CD14-positive monocyte (primary cell): Measurements from ENCODE around the gene OR11H6. TPM values are rescaled to one million over a fixed set of nuclear protein-coding genes. Genes with fewer than 3 reads are reported as not detected.
"Not testable (repeated sequence)": the region's sequence is repeated elsewhere in the genome, so short reads cannot be mapped to it uniquely, and the experiment has no call there.

Experiments used
- DNase-seq, 3 donors: peaks; one replicate each; pipeline ENCODE4 v3.0.0-alpha.2; 2011 to 2022
- H2AFZ ChIP-seq: 2 replicates; pipeline ENCODE4 v1.6.0; 2012; ENCODE audit warnings: mild to moderate bottlenecking, low read depth, low read length, inconsistent platforms; ENCODE audit not compliant: insufficient read depth, poor library complexity, severe bottlenecking
- H3K27ac ChIP-seq, 2 donors: 1 replicate in 1 of 2; 2 replicates in 1 of 2; pipeline ENCODE4 v1.5.1; 2012 to 2013; ENCODE audit warnings: low read length in 2 of 2, control low read depth in 1 of 2, inconsistent platforms in 1 of 2, low read depth in 1 of 2, mild to moderate bottlenecking in 1 of 2
- H3K27me3 ChIP-seq, 2 donors: one replicate each; pipeline versions ENCODE4 v1.6.0 to v1.6.1; 2011 to 2013; ENCODE audit warnings: low read length in 2 of 2; ENCODE audit not compliant: control insufficient read depth in 2 of 2, insufficient read depth in 2 of 2
- H3K36me3 ChIP-seq, 2 donors: replicated peaks in 1 of 2; 1 replicate in 1 of 2; 2 replicates in 1 of 2; pipeline versions ENCODE4 v1.5.1 to v1.6.1; 2012 to 2013; ENCODE audit warnings: low read length in 2 of 2, control low read depth in 1 of 2, inconsistent platforms in 1 of 2, mild to moderate bottlenecking in 1 of 2; ENCODE audit not compliant: insufficient read depth in 2 of 2, control insufficient read depth in 1 of 2
- H3K4me1 ChIP-seq, 2 donors: 1 replicate in 1 of 2; 2 replicates in 1 of 2; pipeline versions ENCODE4 v1.5.1 to v1.6.1; 2012 to 2013; ENCODE audit warnings: low read length in 2 of 2, control low read depth in 1 of 2, inconsistent platforms in 1 of 2, mild to moderate bottlenecking in 1 of 2, moderate library complexity in 1 of 2; ENCODE audit not compliant: insufficient read depth in 2 of 2, control insufficient read depth in 1 of 2
- H3K4me2 ChIP-seq: replicated peaks from 2 replicates; pipeline ENCODE3; 2012; ENCODE audit warnings: low read length, moderate library complexity, mild to moderate bottlenecking; ENCODE audit not compliant: poor library complexity, severe bottlenecking; ENCODE audit errors: extremely low read depth
- H3K4me3 ChIP-seq, 3 experiments: fragments of 200-600 bp in 1 of 3; sonication (generic) in 1 of 3; replicated peaks in 1 of 3; 1 replicate in 2 of 3; 2 replicates in 1 of 3; pipeline ENCODE4 v1.5.1; 2011 to 2013; ENCODE audit warnings: low read length in 3 of 3, mild to moderate bottlenecking in 3 of 3, control low read depth in 2 of 3, low read depth in 2 of 3, inconsistent platforms in 1 of 3, moderate library complexity in 1 of 3
- H3K79me2 ChIP-seq: 2 replicates; pipeline ENCODE4 v1.6.0; 2012; ENCODE audit warnings: mild to moderate bottlenecking, control low read depth, inconsistent platforms, low read length, moderate library complexity; ENCODE audit not compliant: insufficient read depth
- H3K9ac ChIP-seq: 2 replicates; pipeline ENCODE4 v1.6.0; 2017; ENCODE audit warnings: low read length, mild to moderate bottlenecking; ENCODE audit not compliant: insufficient read depth, poor library complexity, severe bottlenecking
- H3K9me3 ChIP-seq, 2 donors: replicated peaks in 1 of 2; 1 replicate in 1 of 2; 2 replicates in 1 of 2; pipeline versions ENCODE4 v1.5.1 to v1.6.1; 2012 to 2013; ENCODE audit warnings: low read length in 2 of 2, control low read depth in 1 of 2; ENCODE audit not compliant: control insufficient read depth in 1 of 2, insufficient read depth in 1 of 2
- H4K20me1 ChIP-seq: 2 replicates; pipeline ENCODE4 v1.6.0; 2012; ENCODE audit warnings: mild to moderate bottlenecking, low read length, control low read depth, moderate library complexity; ENCODE audit not compliant: insufficient read depth
- H3K27ac Mint-ChIP-seq, 7 donors: one replicate each; pipeline ENCODE4 v1.8.0; 2020; ENCODE audit warnings: mild to moderate bottlenecking in 7 of 7, mixed read lengths in 7 of 7, moderate library complexity in 6 of 7, inconsistent platforms in 2 of 7
- H3K27me3 Mint-ChIP-seq, 3 donors: one replicate each; pipeline ENCODE4 v1.8.0; 2021 to 2022; ENCODE audit warnings: low read depth in 3 of 3, mild to moderate bottlenecking in 3 of 3, mixed read lengths in 3 of 3, moderate library complexity in 3 of 3, inconsistent platforms in 1 of 3
- H3K36me3 Mint-ChIP-seq, 2 donors: one replicate each; pipeline ENCODE4 v1.8.0; 2020; ENCODE audit warnings: mixed read lengths in 2 of 2, inconsistent platforms in 1 of 2, mild to moderate bottlenecking in 1 of 2
- H3K4me1 Mint-ChIP-seq: one replicate; pipeline ENCODE4 v1.8.0; 2020; ENCODE audit warnings: mild to moderate bottlenecking, mixed read lengths
- H3K4me3 Mint-ChIP-seq, 2 donors: one replicate each; pipeline ENCODE4 v1.8.0; 2020; ENCODE audit warnings: mild to moderate bottlenecking in 2 of 2, mixed read lengths in 2 of 2, moderate library complexity in 1 of 2
- H3K9me3 Mint-ChIP-seq, 7 donors: one replicate each; pipeline ENCODE4 v1.8.0; 2020 to 2022; ENCODE audit warnings: mixed read lengths in 7 of 7, mild to moderate bottlenecking in 6 of 7, moderate library complexity in 6 of 7, inconsistent platforms in 2 of 7
- CTCF ChIP-seq: fragments of 200-600 bp; IDR thresholded peaks from one replicate; pipeline ENCODE4 v1.8.0; 2022; ENCODE audit warnings: antibody characterized with exemption, mild to moderate bottlenecking
- WGBS: methylation state at CpG from one replicate; pipeline ENCODE4 v1.1.5; 2013; ENCODE audit warnings: missing lambda C conversion rate; ENCODE audit not compliant: insufficient coverage; 5-methylcytosine and 5-hydroxymethylcytosine counted together
- intact Hi-C, 2 donors: fragments of 100-400 bp; cut with micrococcal nuclease; formaldehyde crosslinking; loops; one replicate each; pipeline versions ENCODE4 v1.15.0 to v1.15.1; 2023
- polyA plus RNA-seq, 3 donors: library from polyadenylated mRNA; depleted of rRNA in 1 of 3; unstranded in 2 of 3; stranded (reverse) in 1 of 3; fragments of 300-500 nt in 2 of 3; fragments of >200 nt in 1 of 3; fragmentation: Illumina TruSeq in 2 of 3; gene quantifications; 1 replicate in 2 of 3; 2 replicates in 1 of 3; pipeline ENCODE4 v1.2.3, GENCODE V29; 2012 to 2021

Gene OR11H6
- polyA plus RNA-seq, 3 donors = not detected

- Histone ChIP-seq H3K4me1 (no peaks in the 10 kb centered on the region), H3K79me2 (no peaks in the 10 kb centered on the region), H3K9ac (no peak overlapping the region), H4K20me1 (no peaks in the 10 kb centered on the region), H3K27ac (no peak overlapping the region), H3K36me3 (no peaks in the 10 kb centered on the region), H3K4me3 (no peak overlapping the region), H3K9me3 (no peaks in the 10 kb centered on the region), H3K27me3 (no peaks in the 10 kb centered on the region), H2AFZ (no peak overlapping the region), H3K4me2 (no peak overlapping the region)
- H3K36me3 Mint-ChIP-seq = no peaks in the 10 kb centered on the region
- WGBS = 92% methylated on average over 2 of the region's 2 CpGs
- H3K4me3 Mint-ChIP-seq = no peak overlapping the region
- intact Hi-C loops = no loop called here
- peaks cover 0 to 3% (median 0%) of the 10 kb centered on the region in 3 donors for H3K27me3 Mint-ChIP-seq
- peak overlapping the region in 1 of 7 donors; percentile 31 for H3K27ac Mint-ChIP-seq
- no peak for TF ChIP-seq CTCF
- H3K9me3 Mint-ChIP-seq = peaks cover 0 to 3% (median 0%) of the 10 kb centered on the region in 7 donors
- H3K4me1 Mint-ChIP-seq = peaks cover 5% of the 10 kb centered on the region
- DNase-seq = no peak
These were observed 13.9 kb upstream of the OR11H6 start for GRCh38 chr14:20209595-20209994.

DNA sequence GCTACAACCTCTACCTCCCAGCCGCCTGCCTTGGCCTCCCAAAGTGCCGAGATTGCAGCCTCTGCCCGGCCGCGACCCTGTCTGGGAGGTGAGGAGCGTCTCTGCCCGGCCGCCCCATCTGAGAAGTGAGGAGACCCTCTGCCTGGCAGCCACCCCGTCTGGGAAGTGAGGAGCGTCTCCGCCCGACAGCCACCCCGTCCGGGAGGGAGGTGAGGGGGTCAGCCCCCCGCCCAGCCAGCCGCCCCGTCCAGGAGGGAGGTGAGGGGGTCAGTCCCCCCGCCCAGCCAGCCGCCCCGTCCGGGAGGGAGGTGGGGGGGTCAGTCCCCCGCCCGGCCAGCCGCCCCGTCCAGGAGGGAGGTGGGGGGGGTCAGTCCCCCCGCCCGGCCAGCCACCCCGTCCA is 11.1 kb upstream of the OR11H6 start:
- H3K27ac ChIP-seq, H4K20me1 ChIP-seq, H3K4me1 ChIP-seq, H3K36me3 Mint-ChIP-seq, H3K36me3 ChIP-seq, DNase-seq, H3K4me1 Mint-ChIP-seq, H3K27me3 ChIP-seq, H3K4me3 Mint-ChIP-seq, H2AFZ ChIP-seq, H3K4me2 ChIP-seq, H3K79me2 ChIP-seq, H3K27me3 Mint-ChIP-seq, intact Hi-C loops, H3K9me3 Mint-ChIP-seq, H3K9me3 ChIP-seq, H3K9ac ChIP-seq, H3K27ac Mint-ChIP-seq, H3K4me3 ChIP-seq: not testable (repeated sequence)
- no CpG with 5 or more reads among the region's 28 CpGs for WGBS
